ENCODE results near the gene SMLR1.
"Not testable (repeated sequence)": the region's sequence is repeated elsewhere in the genome, so short reads cannot be mapped to it uniquely, and the experiment has no call there.

Gene SMLR1

GRCh38 chr6:130827247-130828149 lies at the start of gene SMLR1:
Gene SMLR1 (plus strand): TSS chr6:130827406. CDS start chr6:130827414, 8 bp downstream.
- no peak for DNase-seq (ENCODE audit: low read depth)

- no peak for DNase-seq (ENCODE audit: low read depth)
These were observed 48.1 kb upstream of the SMLR1 start for GRCh38 chr6:130778946-130779657.

- no peak for DNase-seq (ENCODE audit: low read depth)
These were observed 47.6 kb upstream of the SMLR1 start for GRCh38 chr6:130779658-130780033.

GRCh38 chr6:130780122-130780521 lies 47.1 kb upstream of the SMLR1 start:
- no peak for DNase-seq (ENCODE audit: low read depth)

GRCh38 chr6:130781557-130781956 lies 45.6 kb upstream of the SMLR1 start:
- no peak for DNase-seq (ENCODE audit: low read depth)

DNA sequence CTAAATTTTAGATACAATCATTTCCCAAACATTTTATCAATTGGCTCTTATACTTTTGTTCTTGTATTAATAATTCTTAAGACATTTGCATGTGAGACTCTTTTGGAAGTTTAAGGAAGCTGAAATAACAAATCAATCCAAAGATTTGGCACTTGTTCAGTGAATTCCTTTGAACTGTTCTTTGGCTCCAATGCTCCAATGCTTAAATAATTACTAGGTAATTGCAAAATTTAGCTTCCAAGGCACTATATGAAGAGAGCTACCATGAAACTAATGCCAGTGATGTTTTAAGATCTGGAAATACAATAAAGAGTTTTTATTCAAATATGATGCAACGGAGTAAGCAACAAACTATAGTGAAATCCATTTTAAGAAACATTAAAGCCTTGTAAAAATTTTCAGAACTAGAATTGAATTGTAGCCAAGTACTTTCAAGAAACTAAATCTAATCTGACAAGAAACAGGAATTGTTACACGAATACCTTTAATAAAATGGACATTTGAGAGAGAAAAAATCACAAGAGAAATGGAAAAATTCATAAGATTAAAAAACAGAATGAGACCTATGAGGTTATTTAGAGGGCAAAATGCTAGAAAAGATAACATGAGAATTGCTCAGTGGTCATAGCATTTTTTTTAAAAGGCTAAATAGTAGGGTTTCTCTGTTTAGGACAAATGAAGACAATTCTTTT lies 43.6 kb upstream of the SMLR1 start:
- DNase-seq (ENCODE audit: low read depth) = no peak

- no peak for DNase-seq (ENCODE audit: low read depth)
These were observed 39.3 kb upstream of the SMLR1 start for GRCh38 chr6:130787726-130788500.

GRCh38 chr6:130788954-130789353 lies 38.3 kb upstream of the SMLR1 start:
- DNase-seq (ENCODE audit: low read depth) = no peak

DNA sequence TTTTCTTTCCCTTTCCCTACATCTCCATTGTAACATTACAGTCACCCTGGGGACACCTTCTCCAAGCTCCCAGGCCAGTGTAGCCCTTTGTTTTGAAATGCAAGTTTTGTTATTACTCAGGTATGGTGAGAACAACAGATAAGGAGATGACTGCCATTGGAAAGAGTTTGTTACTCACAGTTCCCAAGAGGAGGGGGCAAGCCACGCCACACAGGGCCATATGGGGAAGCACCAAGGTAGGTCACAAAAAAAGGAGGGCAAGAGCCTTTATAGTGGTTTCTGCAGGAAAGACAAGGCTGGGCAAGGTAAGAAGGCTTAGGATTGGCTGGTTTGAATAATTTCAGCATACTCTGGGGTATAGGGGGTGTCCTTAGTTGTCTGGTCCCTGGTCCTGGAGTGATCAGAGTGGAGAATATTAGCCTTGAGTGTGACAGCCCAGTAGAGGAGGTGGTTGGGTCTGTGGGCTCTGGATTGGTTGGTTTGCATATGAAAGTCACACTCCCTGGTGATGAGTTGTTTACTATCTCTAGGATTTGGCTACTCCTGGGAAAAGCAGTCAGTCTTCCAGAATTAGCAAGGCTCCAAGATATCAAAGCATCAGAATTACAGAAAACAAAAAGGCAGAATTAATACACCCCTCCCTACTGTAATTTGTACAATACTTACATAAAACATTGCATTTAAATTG lies 33.1 kb upstream of the SMLR1 start:
- DNase-seq (ENCODE audit: low read depth) = no peak

DNA sequence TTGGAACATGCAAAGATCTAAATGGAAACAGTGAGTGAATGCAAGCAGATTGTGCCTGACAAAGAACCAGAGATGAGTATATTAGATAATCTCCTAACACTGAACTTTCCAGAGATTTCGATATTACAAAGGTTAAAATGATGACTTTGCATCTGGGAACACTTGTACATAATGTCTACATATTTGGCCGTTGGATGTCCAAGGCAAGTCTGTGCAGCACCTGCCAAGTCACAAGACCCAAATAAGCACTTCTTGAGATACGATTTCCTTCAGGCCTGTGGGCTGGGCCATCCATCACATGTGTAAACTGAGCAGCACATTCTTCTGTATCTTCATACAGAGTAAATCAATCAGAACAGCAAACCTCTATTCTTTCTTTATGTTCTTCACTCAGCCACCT lies 32.5 kb upstream of the SMLR1 start:
- DNase-seq (ENCODE audit: low read depth) = no peak

DNA sequence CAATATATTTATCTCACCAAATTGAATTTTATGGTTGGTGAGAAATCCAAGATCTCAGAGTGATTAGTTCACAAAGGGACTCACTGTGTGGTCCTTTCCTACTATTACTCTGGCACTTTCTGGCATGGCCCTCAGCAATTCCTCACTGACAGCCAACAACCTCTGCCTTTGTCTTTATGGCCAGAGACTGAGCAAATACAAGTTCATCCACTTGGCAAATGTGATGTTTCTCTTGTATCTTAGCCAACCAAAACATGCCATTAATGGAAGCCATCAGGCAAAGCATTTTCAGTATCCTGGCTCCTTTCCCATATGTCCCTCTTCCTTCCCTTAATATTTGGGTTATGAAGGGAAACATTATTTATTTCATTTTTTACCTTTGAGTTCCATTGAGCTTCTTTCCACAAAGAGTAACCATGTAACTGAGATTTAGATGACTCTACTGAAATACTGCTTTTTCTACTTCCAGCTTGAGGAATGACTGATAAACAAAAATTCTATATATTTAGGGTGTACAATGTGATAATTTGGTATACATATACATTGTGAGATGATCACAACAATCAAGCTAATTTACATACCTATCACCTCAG lies 30.8 kb upstream of the SMLR1 start:
- no peak for DNase-seq (ENCODE audit: low read depth)

DNA sequence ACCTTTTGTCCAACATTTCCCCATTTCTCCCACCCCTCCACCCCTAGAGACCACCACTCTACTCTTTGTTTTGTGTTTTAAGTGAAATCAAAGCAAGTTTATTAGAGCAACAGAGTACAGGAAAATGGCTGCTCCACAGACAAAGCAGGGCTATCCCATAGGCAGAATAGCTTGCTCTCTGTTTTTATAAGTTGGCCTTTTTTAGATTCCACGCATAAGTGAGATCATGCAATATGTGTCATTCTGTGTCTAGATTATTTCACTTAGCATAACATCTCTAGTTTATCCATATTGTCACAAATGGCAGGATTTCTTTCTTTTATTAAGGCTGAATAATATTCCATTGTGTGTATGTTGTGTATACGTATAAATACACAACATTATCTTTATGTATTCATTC lies 30.1 kb upstream of the SMLR1 start:
- no peak for DNase-seq (ENCODE audit: low read depth)

- not testable (repeated sequence) for DNase-seq (ENCODE audit: low read depth)
These were observed 25.8 kb upstream of the SMLR1 start for GRCh38 chr6:130801368-130801767.

- DNase-seq (ENCODE audit: low read depth) = no peak
These were observed 16.7 kb upstream of the SMLR1 start for GRCh38 chr6:130810307-130811030.

GRCh38 chr6:130811932-130812331 lies 15.3 kb upstream of the SMLR1 start:
- DNase-seq (ENCODE audit: low read depth) = no peak

- DNase-seq (ENCODE audit: low read depth) = no peak
These were observed 12.7 kb upstream of the SMLR1 start for GRCh38 chr6:130814506-130814905.

DNA sequence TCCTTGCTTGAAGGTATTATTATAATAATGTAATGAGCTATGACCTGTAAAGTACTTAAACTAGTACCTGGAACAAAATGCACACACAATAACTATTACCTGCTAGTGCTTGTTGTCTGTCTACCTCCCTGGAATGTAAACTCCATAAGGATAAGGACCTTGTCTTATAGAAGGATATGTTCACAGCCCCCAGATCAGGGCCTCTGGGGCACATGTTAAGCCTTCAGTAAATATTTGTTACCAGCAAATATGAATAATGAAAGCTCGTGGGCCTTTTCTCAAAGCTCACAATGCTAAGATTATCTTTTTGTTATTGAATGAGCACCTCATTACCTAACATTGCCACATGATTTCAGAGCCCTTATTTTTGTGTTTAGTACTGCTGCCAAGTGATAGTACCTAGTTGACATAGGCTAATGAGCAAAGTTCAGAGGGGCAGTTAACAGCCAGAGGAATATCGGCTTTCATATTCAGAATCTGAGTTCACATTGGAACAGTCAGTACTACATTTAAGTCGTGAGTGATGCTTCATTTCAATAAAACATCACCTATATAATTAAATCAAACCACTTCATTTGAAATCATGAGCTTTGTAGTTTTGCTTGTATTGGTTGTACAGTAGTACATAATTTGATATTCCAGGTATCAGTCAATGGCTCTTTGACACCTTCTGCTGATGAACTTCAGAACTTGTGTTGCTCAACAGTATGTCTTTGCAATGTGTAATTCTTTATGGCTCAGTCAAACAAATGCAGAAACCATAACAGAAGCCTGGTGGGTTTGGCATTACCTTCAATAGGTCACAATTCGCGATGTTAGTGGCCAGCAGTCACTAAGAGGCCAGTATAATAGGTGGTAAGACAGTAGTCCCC lies 11.8 kb upstream of the SMLR1 start:
- no peak for DNase-seq (ENCODE audit: low read depth)

DNA sequence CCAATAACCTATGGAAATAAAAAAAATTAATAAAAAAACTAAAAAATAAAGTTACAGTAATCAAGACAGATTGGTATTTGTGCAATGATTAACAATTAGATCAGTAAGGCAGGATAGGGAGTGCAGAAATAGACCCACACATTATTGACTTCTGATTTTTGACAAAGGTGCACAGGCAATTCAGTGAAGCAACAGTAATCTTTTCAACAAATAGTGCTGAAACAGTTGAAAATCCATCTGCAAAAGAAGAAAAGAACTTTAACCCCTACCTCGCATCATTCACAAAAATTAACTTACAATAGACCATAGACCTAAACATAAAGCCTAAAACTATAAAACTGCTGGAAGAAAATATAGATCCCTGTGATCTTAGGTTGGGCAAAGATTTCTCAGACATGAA lies 4.5 kb upstream of the SMLR1 start:
- DNase-seq (ENCODE audit: low read depth) = no peak

DNA sequence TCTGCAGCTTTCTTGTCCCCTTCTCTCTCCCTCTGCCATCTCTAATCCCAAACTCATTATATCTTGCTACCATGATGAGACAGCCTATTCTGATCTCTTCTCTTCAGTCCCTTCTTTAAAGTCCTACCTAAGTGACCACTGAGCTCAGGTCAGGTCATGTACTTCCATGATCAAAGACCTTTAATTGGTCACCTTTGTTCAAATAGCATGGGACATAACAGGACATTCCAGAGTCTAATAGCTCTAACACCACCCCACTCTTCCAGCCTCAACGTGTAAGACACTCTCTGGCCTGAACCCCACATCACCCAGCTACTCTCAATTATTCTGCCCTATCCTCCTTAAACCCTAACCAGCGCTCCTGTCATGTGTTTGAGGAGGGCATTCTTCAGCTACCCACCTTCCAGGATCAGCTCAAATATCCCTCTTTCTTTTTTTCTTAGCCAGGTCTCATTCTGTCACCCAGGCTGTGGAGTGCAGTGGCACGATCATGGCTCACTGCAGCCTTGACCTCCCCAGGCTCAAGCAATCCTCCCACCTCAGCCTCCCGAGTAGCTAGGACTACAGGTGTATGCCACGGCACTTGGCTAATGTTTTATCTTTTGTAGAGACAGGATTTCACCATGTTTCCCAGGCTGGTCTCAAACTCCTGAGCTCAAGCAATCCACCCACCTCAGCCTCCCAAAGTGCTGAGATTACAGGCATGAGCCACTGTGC lies 2.1 kb upstream of the SMLR1 start:
- no peak for DNase-seq (ENCODE audit: low read depth)
